Measurements from ENCODE around the gene NFYC. TPM values are rescaled to one million over a fixed set of nuclear protein-coding genes. Genes with fewer than 3 reads are reported as not detected.

Gene NFYC
- total RNA-seq, 4 donors from 2014 or later, result 30.2 to 45.6 (median 43.2) TPM

DNA sequence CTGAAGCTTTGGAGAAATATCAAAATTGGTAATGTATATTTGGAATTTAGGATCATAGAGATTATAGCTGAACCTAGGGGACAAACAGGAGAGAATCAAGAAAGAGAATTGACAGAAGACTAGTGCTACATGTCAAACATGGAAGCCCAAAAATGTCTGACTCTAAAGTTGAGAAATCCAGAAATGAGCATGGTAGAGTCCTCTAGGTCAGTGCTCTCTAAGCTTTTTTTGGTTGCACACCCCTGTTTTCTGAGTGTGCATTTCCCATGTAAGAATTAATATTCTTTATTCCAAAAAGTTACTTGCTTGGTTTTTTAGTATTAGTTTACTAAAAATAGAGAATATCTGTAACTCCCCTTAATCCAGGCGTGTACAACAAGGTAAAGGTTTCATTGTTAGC lies 25.6 kb downstream of the NFYC start:
- TF ChIP-seq, protein P1, sequence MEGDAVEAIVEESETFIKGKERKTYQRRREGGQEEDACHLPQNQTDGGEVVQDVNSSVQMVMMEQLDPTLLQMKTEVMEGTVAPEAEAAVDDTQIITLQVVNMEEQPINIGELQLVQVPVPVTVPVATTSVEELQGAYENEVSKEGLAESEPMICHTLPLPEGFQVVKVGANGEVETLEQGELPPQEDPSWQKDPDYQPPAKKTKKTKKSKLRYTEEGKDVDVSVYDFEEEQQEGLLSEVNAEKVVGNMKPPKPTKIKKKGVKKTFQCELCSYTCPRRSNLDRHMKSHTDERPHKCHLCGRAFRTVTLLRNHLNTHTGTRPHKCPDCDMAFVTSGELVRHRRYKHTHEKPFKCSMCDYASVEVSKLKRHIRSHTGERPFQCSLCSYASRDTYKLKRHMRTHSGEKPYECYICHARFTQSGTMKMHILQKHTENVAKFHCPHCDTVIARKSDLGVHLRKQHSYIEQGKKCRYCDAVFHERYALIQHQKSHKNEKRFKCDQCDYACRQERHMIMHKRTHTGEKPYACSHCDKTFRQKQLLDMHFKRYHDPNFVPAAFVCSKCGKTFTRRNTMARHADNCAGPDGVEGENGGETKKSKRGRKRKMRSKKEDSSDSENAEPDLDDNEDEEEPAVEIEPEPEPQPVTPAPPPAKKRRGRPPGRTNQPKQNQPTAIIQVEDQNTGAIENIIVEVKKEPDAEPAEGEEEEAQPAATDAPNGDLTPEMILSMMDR (IDR thresholded peaks at IDR 0.05; ENCODE audit: low read depth), result no peak

DNA sequence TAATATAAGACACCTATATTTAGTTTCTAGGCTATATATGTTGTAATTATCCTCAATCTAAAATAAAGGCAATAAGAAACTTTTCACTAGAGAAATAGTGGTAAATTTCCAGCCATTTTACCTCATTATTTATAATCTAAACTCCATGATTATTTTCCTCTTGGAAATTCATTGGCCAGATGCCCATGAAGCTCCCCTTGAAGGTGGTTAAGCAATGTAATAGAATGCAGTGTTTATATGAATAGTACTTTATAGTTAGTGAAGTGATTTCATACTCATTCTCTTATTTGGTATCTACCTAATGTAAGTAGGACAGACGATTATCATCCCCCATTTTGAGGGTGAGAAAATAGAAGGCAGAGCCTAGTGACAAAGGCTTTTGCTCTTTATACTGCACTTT lies 26.5 kb downstream of the NFYC start:
- TF ChIP-seq, protein P1 (IDR thresholded peaks at IDR 0.05; ENCODE audit: low read depth), result no peak

DNA sequence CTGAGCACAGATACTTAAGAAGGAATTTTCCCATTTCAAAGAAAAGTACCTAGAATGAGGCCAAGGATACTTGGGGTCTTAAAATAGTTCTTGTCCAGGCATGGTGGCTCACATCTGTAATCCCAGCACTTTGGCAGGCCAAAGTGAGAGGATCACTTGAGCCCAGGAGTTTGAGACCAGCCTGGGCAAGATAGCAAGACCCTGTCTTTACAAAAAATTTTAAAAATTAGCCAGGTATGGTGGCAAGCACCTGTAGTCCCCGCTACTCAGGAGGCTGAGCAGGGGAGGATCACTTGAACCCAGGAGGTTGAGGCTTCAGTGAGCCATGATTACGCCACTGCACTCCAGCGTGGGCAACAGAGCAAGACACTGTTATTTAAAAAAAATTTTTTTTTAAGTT lies 29.0 kb downstream of the NFYC start:
- TF ChIP-seq, protein P1 (IDR thresholded peaks at IDR 0.05; ENCODE audit: low read depth), result no peak

DNA sequence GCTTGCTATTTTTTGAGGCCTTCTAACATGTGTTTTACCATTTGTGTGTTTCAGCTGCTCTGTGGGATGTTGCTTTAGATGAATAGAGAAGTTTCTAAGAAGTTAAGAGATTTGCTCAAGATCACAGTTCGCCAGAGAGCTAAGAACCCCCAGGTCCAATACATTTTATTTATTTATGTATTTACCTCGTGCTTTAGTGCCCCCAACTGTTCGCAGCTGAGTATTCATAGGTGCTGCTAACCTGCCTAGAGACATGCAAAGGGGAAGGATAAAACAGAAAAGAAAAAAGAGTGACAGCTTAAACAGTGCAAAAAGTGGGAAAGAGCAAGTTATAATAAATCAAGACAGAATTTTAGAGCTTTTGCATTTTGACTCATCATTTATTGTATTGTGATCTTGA lies 31.1 kb downstream of the NFYC start:
- TF ChIP-seq, protein P1 (IDR thresholded peaks at IDR 0.05; ENCODE audit: low read depth), result no peak

DNA sequence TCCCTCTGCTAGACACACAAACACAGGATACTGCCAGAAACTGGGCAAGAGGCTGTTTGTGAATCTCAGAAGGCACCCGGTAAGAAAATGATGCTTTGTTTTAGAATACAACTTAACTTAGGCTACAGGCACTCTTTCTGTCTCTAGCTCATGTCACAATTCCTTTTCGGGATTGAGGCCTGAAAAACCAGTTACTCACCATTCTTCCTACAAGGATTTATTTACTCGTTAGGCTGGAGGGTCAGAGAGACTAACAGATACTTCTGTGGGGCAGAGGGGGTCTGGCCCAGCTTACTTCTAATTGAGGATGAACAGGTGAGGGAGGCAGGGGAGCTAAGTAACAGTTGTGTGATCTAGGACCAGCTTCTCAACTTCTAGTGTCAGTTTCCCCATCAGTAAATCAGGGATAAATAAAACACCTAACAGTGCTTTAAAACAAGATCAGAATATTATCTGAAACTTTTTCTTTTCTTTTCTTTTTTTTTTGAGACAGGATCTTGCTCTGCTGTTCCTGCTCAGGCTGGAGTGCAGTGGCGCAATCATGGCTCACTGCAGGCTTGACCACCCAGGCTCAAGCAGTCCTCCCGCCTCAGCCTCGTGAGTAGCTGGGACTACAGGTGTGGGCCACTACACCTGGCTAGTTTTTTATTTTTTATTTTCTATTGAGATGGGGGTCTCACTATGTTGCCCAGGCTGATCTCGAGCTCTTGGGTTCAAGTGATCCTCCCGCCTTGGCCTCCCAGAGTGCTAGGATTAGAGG lies 31.9 kb downstream of the NFYC start:
- TF ChIP-seq, protein P1 (IDR thresholded peaks at IDR 0.05; ENCODE audit: low read depth), result no peak

DNA sequence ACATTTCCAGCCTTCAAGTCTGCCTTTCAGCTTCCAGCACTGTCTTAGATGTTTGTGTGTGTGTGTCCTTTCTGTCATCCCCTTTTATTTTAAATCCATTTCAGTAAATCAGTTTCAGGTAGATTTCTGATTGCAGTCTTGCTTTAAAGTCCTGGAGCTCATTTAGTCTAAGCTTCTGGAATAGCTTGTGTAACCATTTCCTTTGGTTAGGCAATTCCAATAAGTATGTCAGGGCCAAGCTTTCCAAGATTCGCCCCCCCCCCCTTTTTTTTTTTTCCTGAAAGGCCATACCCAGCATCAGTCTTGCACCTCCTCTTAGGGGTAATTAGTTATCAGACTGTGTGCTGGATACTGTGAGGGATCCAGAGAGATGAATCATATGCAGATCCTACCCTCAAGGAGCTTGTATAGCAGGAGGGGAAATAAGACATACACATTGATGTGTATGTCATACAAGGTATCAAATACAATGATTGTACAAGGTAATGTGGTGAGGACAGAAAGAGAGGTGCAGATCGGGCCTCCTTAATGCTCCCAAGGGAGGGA lies 41.3 kb downstream of the NFYC start:
- TF ChIP-seq, protein P1 (IDR thresholded peaks at IDR 0.05; ENCODE audit: low read depth), result no peak

DNA sequence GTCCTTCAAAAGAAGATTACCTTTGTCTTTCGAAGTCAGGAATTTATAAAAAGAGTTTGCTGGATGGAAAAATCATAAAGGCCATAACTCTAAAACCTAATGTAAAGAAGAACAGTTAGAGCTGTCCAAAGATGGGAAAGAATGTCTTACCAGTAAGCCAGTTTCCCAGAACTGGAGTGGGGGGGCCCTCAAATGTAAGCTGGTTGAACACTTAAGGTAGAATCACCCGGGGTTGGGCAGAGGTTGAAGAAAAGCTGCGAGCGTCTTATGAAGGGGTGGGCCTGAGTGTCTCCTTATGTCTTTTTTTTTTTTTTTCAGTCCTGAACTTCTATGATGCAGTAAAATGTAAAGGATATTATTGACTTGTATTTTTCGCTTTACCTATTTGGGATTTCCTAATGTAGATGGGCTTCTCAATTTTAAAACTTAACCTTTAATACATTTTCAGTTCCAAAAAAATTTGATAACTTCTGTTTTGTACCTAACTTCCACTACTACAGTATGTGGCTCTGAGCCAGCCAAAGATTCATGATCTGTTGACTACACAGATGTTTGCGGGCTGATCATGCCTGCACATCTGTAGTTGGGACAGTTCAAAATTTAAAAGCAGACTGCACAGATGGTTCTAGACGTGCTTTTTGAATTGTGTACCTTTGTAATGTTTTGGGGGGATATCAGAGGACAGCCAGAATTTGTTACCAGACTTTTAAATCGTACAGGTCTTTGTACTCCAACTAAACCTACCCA lies 43.6 kb downstream of the NFYC start:
- TF ChIP-seq, protein P1 (IDR thresholded peaks at IDR 0.05; ENCODE audit: low read depth), result no peak

Data from subcutaneous adipose tissue (tissue), 4 donors.